Measurements from ENCODE around the gene TP53BP2. TPM values are rescaled to one million over a fixed set of nuclear protein-coding genes. Genes with fewer than 3 reads are reported as not detected.
"Not testable (repeated sequence)": the region's sequence is repeated elsewhere in the genome, so short reads cannot be mapped to it uniquely, and the experiment has no call there.

TP53BP2 gene
- total and polyA plus RNA-seq, 7 donors, result 10.6 to 34.0 (median 17.1) TPM

GRCh38 chr1:223824287-223824686 lies 21.5 kb downstream of the TP53BP2 start:
- H3K4me1 ChIP-seq, result peaks cover 57% of the 10 kb centered on the region
- no peaks in the 10 kb centered on the region for H3K36me3 ChIP-seq (ENCODE audit: insufficient read depth in 1 of 2, low read depth in 1 of 2)
- no peak for ATAC-seq
- H3K4me3 ChIP-seq, result no peak overlapping the region
- no peak overlapping the region for H3K27ac ChIP-seq
- TF ChIP-seq, protein P1, sequence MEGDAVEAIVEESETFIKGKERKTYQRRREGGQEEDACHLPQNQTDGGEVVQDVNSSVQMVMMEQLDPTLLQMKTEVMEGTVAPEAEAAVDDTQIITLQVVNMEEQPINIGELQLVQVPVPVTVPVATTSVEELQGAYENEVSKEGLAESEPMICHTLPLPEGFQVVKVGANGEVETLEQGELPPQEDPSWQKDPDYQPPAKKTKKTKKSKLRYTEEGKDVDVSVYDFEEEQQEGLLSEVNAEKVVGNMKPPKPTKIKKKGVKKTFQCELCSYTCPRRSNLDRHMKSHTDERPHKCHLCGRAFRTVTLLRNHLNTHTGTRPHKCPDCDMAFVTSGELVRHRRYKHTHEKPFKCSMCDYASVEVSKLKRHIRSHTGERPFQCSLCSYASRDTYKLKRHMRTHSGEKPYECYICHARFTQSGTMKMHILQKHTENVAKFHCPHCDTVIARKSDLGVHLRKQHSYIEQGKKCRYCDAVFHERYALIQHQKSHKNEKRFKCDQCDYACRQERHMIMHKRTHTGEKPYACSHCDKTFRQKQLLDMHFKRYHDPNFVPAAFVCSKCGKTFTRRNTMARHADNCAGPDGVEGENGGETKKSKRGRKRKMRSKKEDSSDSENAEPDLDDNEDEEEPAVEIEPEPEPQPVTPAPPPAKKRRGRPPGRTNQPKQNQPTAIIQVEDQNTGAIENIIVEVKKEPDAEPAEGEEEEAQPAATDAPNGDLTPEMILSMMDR (IDR thresholded peaks at IDR 0.05), result no peak
- no peak for DNase-seq
- no peaks in the 10 kb centered on the region for H3K9me3 ChIP-seq
- 76 to 93% (median 88%) methylated on average over 9 of the region's 9 CpGs for WGBS, 3 donors
- intact Hi-C loops (cut with DNase I), result no loop called here
- H3K27me3 ChIP-seq (ENCODE audit: insufficient read depth in 3 of 3, low read length in 2 of 3), result no peaks in the 10 kb centered on the region

DNA sequence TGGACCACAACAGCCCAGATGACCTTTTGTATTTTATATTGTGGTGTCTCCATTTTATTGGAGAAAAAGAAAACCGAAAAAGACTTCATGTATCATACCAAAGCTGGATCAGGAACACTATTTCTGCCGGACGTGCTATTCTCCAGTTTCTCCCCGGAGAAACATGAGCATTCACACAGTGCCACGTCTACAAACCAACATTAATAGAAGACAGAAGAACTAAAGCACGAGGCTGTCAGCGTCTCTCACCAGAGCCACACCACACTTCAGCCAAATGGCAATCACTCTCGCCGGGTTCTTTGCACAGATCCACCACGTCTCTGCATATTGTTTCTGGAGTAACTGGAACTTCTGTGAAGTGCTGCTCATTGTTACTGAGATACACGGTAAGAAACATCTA lies 24.8 kb downstream of the TP53BP2 start:
- ATAC-seq (peak in 3 of 4 donors; percentile 42 to 75 (median 73)), DNase-seq (no peak)
- H3K27me3 ChIP-seq (ENCODE audit: insufficient read depth in 3 of 3, low read length in 2 of 3), result no peaks in the 10 kb centered on the region
- H3K27ac ChIP-seq, result peak overlapping the region; percentile 80
- TF ChIP-seq, protein P1 (IDR thresholded peaks at IDR 0.05), result no peak
- intact Hi-C loops (cut with DNase I), result no loop called here
- 21 to 48% (median 25%) methylated on average over 11 of the region's 11 CpGs for WGBS, 3 donors
- H3K36me3 ChIP-seq (ENCODE audit: insufficient read depth in 1 of 2, low read depth in 1 of 2), result peaks cover 0 to 10% of the 10 kb centered on the region in 2 donors
- peak overlapping the region; percentile 31 for H3K4me3 ChIP-seq
- no peaks in the 10 kb centered on the region for H3K9me3 ChIP-seq
- H3K4me1 ChIP-seq, result peaks cover 48% of the 10 kb centered on the region

- 36 to 63% (median 62%) methylated on average over 2 of the region's 2 CpGs for WGBS, 3 donors
- H3K27me3 ChIP-seq (ENCODE audit: insufficient read depth in 3 of 3, low read length in 2 of 3), result no peaks in the 10 kb centered on the region
- peaks cover 0 to 10% of the 10 kb centered on the region in 2 donors for H3K36me3 ChIP-seq (ENCODE audit: insufficient read depth in 1 of 2, low read depth in 1 of 2)
- TF ChIP-seq, protein P1 (IDR thresholded peaks at IDR 0.05), result no peak
- intact Hi-C loops (cut with DNase I), result no loop called here
- peak overlapping the region; percentile 80 for H3K27ac ChIP-seq
- no peaks in the 10 kb centered on the region for H3K9me3 ChIP-seq
- H3K4me1 ChIP-seq, result peaks cover 51% of the 10 kb centered on the region
- peak overlapping the region; percentile 31 for H3K4me3 ChIP-seq
- DNase-seq (no peak), ATAC-seq (peak in 2 of 4 donors; percentile 48 to 56)
Measured at GRCh38 chr1:223820515-223820858, 25.3 kb downstream of the TP53BP2 start.

GRCh38 chr1:223819730-223820514 lies 25.8 kb downstream of the TP53BP2 start:
- DNase-seq (no peak), ATAC-seq (peak; percentile 22 to 71 (median 58))
- TF ChIP-seq, protein P1 (IDR thresholded peaks at IDR 0.05), result no peak
- intact Hi-C loops (cut with DNase I), result loop anchor here in 1 of 2 donors (10.0 kb wide), 1 partner anchor 85 kb away; no protein-coding TSS in a partner anchor
- Histone ChIP-seq H3K9me3 (no peaks in the 10 kb centered on the region), H3K27me3 (ENCODE audit: insufficient read depth in 3 of 3, low read length in 2 of 3) (no peaks in the 10 kb centered on the region), H3K36me3 (ENCODE audit: insufficient read depth in 1 of 2, low read depth in 1 of 2) (peaks cover 0 to 10% of the 10 kb centered on the region in 2 donors), H3K4me3 (peak overlapping the region; percentile 23), H3K27ac (peak overlapping the region; percentile 80), H3K4me1 (peaks cover 54% of the 10 kb centered on the region)
- WGBS, 3 donors, result 55 to 63% (median 56%) methylated on average over 4 of the region's 4 CpGs

- not testable (repeated sequence) for H3K27me3 ChIP-seq (ENCODE audit: insufficient read depth in 3 of 3, low read length in 2 of 3); H3K4me3 ChIP-seq; H3K27ac ChIP-seq; ATAC-seq; H3K9me3 ChIP-seq; DNase-seq
- Histone ChIP-seq H3K4me1 (peaks cover 57% of the 10 kb centered on the region), H3K36me3 (ENCODE audit: insufficient read depth in 1 of 2, low read depth in 1 of 2) (peaks cover 5 to 32% of the 10 kb centered on the region in 2 donors)
- intact Hi-C loops (cut with DNase I), result loop anchor here in 1 of 2 donors (10.0 kb wide), 1 partner anchor 88 kb away; no protein-coding TSS in a partner anchor
Measured at GRCh38 chr1:223817265-223817664, 28.5 kb downstream of the TP53BP2 start.
